SU-DHL-6 (cell line): ENCODE data around the gene IRAK1.

Experiments
- EZH2phosphoT487 ChIP-seq: fragments of 200-600 bp; sonication (generic), shearing (Covaris generic); conservative IDR thresholded peaks from 2 replicates; pipeline ENCODE4 v1.6.1; 2018; ENCODE audit warnings: mild to moderate bottlenecking, antibody characterized with exemption, low read length, moderate library complexity, mixed read lengths
- TF ChIP-seq, protein P1 (sequence below): fragments of 200-600 bp; sonication (generic); IDR thresholded peaks from one replicate; pipeline ENCODE4 v1.5.1; 2017; ENCODE audit warnings: antibody characterized with exemption, mild to moderate bottlenecking, low read length, moderate library complexity; ENCODE audit not compliant: insufficient read depth, poor library complexity, severe bottlenecking

DNA sequence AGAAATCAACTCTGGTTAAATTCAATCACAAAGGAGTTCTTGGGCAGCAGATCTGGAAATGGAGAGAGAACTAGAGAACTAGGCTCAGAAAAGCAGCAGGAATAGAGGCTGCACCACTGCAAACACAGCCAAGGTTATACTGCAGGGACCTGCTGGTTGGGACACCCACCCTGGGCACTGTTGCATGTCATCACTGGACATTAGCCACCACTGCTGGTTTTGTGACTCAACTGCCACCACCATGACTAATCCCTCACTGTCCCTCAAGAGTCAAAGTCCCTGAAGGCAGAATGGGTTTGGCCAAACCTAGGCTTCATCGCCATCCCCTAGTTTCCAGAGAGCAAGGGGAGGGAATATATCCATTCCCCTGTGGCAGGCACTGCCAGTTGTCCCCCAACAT is 38.1 kb upstream of the IRAK1 start:
- no peak for TF ChIP-seq EZH2phosphoT487
- TF ChIP-seq, protein P1, sequence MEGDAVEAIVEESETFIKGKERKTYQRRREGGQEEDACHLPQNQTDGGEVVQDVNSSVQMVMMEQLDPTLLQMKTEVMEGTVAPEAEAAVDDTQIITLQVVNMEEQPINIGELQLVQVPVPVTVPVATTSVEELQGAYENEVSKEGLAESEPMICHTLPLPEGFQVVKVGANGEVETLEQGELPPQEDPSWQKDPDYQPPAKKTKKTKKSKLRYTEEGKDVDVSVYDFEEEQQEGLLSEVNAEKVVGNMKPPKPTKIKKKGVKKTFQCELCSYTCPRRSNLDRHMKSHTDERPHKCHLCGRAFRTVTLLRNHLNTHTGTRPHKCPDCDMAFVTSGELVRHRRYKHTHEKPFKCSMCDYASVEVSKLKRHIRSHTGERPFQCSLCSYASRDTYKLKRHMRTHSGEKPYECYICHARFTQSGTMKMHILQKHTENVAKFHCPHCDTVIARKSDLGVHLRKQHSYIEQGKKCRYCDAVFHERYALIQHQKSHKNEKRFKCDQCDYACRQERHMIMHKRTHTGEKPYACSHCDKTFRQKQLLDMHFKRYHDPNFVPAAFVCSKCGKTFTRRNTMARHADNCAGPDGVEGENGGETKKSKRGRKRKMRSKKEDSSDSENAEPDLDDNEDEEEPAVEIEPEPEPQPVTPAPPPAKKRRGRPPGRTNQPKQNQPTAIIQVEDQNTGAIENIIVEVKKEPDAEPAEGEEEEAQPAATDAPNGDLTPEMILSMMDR: no peak
